ENCODE measurements around the gene DET1. TPM values are rescaled to one million over a fixed set of nuclear protein-coding genes. Genes with fewer than 3 reads are reported as not detected.
"Not testable (repeated sequence)": the region's sequence is repeated elsewhere in the genome, so short reads cannot be mapped to it uniquely, and the experiment has no call there.

The DET1 gene
- polyA plus RNA-seq, result 1 to 10 TPM; 1.2 to 3.9 (median 3.5) TPM

- WGBS, 3 donors, result 1 to 4% (median 3%) methylated on average over 32 to 33 of the region's 33 CpGs
- no peak within 1 kb of the TSS for H3K27ac ChIP-seq (ENCODE audit: low read depth, low read length)
These were observed at the start of gene DET1 for GRCh38 chr15:88546248-88547129. Gene DET1 (minus strand): TSS chr15:88546681. CDS start chr15:88531705, 14,976 bp downstream.

GRCh38 chr15:88591384-88591783 lies 44.9 kb upstream of the DET1 start:
- H3K27ac ChIP-seq (ENCODE audit: low read depth, low read length), result no peak overlapping the region

- WGBS, 3 donors, result 70 to 88% (median 86%) methylated on average over 6 of the region's 6 CpGs
- H3K27ac ChIP-seq (ENCODE audit: low read depth, low read length), result no peak overlapping the region
These were observed 44.3 kb upstream of the DET1 start for GRCh38 chr15:88590759-88591158.

- WGBS, 3 donors, result 44 to 60% (median 56%) methylated on average over 4 of the region's 4 CpGs
These were observed 40.1 kb upstream of the DET1 start for GRCh38 chr15:88586401-88587162.

DNA sequence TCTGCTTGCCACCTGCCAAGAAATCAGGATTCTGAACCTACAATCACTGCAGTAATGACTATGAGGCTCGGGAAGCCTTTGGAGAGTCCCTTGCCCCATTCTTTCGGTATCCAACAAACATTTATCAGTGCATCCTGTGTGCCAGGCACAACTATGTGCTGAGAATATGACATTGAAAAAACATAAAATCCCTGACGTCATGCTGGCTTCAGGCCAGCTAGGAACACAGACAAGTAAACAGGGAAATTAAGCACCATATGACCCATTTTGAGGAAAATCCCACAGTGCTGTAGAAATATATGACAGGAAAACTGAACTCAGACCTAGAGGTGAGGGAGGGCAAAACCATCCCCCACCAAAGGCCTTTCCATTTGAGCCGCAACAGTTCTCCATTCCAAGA lies 34.1 kb upstream of the DET1 start:
- H3K27ac ChIP-seq (ENCODE audit: low read depth, low read length), result no peak overlapping the region
- WGBS, 3 donors, result 43 to 67% (median 47%) methylated on average over 4 of the region's 4 CpGs

More at GRCh38 chr15:88586401-88587162, 40.1 kb upstream of the DET1 start:
- no peak overlapping the region for H3K27ac ChIP-seq (ENCODE audit: low read depth, low read length)

- 72 to 80% (median 74%) methylated on average over 3 of the region's 3 CpGs for WGBS, 3 donors
- H3K27ac ChIP-seq (ENCODE audit: low read depth, low read length), result no peak overlapping the region
These were observed 32.8 kb upstream of the DET1 start for GRCh38 chr15:88579322-88579721.

DNA sequence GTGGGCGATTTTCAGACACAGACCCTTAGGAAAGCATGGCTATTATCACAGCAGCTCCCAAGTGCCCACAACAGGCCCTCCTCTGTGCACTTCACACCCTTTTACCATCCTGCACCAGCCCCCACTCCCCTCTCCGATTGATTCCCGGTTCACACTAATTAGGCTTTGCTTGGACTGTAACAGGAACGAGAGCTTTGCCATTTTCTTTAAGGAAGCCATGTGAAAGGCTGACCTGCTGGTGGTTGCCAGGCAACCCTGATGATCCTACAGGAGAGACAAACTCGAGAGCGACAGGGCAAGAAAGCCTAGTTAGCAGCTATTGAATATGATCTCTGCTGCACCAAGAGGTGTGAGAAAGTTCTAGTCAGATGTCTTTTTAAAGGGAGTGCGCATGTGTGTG lies 28.2 kb upstream of the DET1 start:
- H3K27ac ChIP-seq (ENCODE audit: low read depth, low read length), result no peak overlapping the region
- WGBS, 3 donors, result 36 to 55% (median 49%) methylated on average over 7 of the region's 7 CpGs

DNA sequence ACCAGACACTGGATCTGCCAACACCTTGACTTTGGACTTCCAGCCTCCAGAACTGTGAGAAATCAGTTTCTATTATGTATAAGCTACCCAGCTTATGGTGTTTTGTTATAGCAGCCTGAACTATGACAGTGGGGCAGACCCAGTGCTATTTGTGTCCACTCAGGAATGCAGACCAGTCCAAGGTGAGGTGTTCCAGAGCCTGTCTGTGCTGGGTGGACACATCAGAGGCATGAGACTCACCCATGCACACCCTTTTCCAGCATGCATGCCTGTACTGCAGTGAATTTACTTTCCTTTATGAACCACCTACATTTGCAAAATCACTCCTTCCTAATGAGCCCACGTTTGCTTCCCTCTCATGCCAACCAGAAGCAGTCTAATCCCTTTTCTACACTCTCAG lies 27.6 kb upstream of the DET1 start:
- WGBS, 3 donors, result 46 to 65% (median 56%) methylated on average over 1 of the region's 1 CpG
- H3K27ac ChIP-seq (ENCODE audit: low read depth, low read length), result no peak overlapping the region

DNA sequence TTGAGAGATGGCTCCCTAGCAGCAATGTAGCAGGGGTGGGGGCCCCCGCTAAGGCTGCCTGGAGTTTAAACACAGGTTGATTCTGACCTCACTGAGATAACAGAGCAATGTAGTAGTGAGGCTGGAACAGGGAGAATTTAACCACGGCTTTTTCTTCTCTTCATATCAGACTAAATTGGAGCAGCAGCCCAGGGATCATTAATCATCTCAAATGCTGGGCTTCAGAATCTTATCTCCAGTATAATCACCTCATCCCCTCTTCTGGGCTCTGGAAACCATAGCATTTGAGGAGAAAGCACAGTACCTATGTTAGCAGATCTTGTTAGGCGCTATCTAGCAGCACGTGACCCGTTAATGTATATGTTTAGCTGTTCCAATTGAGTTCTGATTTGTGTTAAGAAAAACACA lies 25.4 kb upstream of the DET1 start:
- H3K27ac ChIP-seq (ENCODE audit: low read depth, low read length), result no peak overlapping the region
- 22 to 58% (median 58%) methylated on average over 5 of the region's 5 CpGs for WGBS, 3 donors

DNA sequence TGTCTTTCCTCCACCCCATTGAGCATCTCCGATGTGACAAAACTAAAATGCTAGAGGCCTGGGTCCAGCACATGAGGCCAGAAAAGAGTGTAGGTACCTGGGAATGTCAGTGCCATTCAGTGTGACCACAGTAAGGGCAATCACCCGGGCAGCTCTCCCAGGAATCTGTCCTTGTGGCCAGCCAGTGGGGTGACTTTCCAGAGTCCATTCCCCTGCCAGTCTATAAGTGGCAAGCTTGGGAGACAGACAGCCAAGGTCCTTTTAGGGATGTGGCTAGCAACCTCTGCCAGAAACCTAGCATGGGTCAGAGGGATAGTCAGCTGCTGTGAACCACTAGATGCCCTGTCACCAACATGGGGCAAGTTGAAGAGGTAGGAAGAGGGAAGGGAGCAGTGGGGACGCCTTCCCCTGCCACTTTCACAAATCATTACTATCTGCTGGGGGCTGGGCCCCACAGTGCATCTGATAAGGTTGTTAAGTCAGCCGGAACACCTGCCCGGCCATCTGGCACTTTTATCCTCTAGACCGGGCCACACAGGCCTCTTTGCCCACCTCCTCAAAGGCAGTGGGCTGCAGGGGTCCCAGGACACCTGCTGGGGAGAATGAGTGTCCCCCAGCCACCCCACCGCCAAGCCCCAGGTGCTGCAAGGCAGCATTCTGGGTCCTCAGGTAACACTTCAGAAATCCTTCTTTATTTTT lies 24.8 kb upstream of the DET1 start:
- no peak overlapping the region for H3K27ac ChIP-seq (ENCODE audit: low read depth, low read length)
- WGBS, 3 donors, result 42 to 57% (median 55%) methylated on average over 7 of the region's 7 CpGs

DNA sequence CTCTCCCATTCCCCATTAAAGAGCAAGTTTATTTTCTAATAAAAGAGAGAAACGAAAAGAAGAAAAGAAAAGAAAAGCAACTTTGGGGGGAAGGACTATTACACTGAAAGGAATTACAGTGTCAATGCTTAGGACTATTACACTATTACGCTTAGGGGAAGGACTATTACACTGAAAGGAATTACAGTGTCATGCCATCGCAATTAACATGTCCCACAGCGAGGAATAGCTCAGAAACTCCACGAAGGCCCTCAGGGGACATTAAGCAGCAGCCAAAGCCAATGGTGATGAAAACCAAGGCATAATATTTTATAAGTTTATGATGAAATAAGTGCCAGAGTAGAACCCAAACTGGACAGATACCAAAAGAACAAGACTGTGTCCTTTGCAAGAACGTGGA lies 22.1 kb upstream of the DET1 start:
- whole genome bisulfite sequencing, 3 donors, result 58 to 75% (median 70%) methylated on average over 6 of the region's 6 CpGs
- no peak overlapping the region for H3K27ac ChIP-seq (ENCODE audit: low read depth, low read length)

- 90 to 95% (median 92%) methylated on average over 3 of the region's 3 CpGs for WGBS, 3 donors
- H3K27ac ChIP-seq (ENCODE audit: low read depth, low read length), result no peak overlapping the region
These were observed 18.3 kb upstream of the DET1 start for GRCh38 chr15:88564741-88565140.

- H3K27ac ChIP-seq (ENCODE audit: low read depth, low read length), result no peak overlapping the region
- WGBS, 3 donors, result 55 to 69% (median 63%) methylated on average over 5 of the region's 5 CpGs
These were observed 17.2 kb upstream of the DET1 start for GRCh38 chr15:88563638-88564037.

DNA sequence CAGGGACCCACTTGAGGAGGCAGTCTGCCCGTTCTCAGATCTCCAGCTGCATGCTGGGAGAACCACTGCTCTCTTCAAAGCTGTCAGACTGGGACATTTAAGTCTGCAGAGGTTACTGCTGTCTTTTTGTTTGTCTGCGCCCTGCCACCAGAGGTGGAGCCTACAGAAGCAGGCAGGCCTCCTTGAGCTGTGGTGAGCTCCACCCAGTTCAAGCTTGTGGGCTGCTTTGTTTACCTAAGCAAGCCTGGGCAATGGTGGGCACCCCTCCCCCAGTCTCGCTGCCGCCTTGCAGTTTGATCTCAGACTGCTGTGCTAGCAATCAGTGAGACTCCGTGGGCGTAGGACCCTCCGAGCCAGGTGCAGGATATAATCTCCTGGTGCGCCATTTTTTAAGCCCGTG lies 13.1 kb upstream of the DET1 start:
- not testable (repeated sequence) for H3K27ac ChIP-seq (ENCODE audit: low read depth, low read length)
- 86 to 90% (median 86%) methylated on average over 9 of the region's 9 CpGs for WGBS, 3 donors

GRCh38 chr15:88558026-88558425 lies 11.5 kb upstream of the DET1 start:
- WGBS, 3 donors, result 81 to 86% (median 82%) methylated on average over 1 of the region's 1 CpG
- H3K27ac ChIP-seq (ENCODE audit: low read depth, low read length), result not testable (repeated sequence)

- 23 to 76% (median 62%) methylated on average over 1 of the region's 1 CpG for WGBS, 3 donors
- H3K27ac ChIP-seq (ENCODE audit: low read depth, low read length), result not testable (repeated sequence)
These were observed 1.5 kb upstream of the DET1 start for GRCh38 chr15:88548009-88548408.

DNA sequence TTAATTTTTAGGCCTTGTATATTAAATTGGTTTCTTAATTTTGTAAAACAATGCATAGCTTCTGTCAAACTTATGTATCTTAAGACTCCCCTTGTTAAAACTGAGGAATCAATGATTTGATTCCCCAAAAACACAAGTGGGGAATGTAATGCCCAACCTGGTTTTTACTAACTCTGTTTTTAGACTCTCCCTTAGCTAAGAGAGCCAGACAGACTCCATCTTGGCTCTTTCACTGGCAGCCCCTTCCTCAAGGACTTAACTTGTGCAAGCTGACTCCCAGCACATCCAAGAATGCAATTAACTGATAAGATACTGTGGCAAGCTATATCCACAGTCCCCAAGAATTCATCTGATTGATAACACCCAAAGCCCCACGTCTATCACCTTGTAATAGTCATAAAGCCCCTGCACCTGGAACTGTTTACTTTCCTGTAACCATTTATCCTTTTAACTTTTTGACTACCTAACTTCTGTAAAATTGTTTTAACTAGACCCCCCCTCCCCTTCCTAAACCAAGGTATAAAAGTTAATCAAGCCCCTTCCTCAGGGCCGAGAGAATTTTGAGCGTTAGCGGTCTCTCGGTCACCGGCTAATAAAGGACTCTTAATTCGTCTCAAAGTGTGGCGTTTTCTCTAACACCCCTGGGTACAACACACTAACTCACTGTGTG lies 768 bp downstream of the DET1 start:
- WGBS, 3 donors, result 1 to 8% (median 6%) methylated on average over 7 of the region's 8 CpGs
- not testable (repeated sequence) for H3K27ac ChIP-seq (ENCODE audit: low read depth, low read length)

- WGBS, 3 donors, result 71 to 92% (median 91%) methylated on average over 13 of the region's 13 CpGs
- no peak overlapping the region for H3K27ac ChIP-seq (ENCODE audit: low read depth, low read length)
These were observed 3.3 kb downstream of the DET1 start for GRCh38 chr15:88543065-88543776.

Data from adipose tissue (tissue), 3 donors.